Activated CD4-positive, alpha-beta T cell treated with anti-CD3 and anti-CD28 coated beads, Interleukin-2, amount 50 U/mL, for 16 hours (primary cell): ENCODE results near the gene MAPRE2.
"Not testable (repeated sequence)": the region's sequence is repeated elsewhere in the genome, so short reads cannot be mapped to it uniquely, and the experiment has no call there.

ENCODE experiments used
- DNase-seq: peaks from one replicate; pipeline ENCODE4 v3.0.0-alpha.2; 2020

MAPRE2 gene

GRCh38 chr18:35127201-35127600 lies 86.0 kb downstream of the MAPRE2 start:
- no peak for DNase-seq

- no peak for DNase-seq
These were observed 87.5 kb downstream of the MAPRE2 start for GRCh38 chr18:35128675-35129074.

- no peak for DNase-seq
These were observed 89.0 kb downstream of the MAPRE2 start for GRCh38 chr18:35130236-35130635.

GRCh38 chr18:35131387-35132020 lies 90.3 kb downstream of the MAPRE2 start:
- DNase-seq: no peak

GRCh38 chr18:35132021-35132902 lies 91.0 kb downstream of the MAPRE2 start:
- no peak for DNase-seq

GRCh38 chr18:35134190-35134730 lies 93.0 kb downstream of the MAPRE2 start:
- DNase-seq: no peak

- DNase-seq: no peak
These were observed 93.7 kb downstream of the MAPRE2 start for GRCh38 chr18:35134791-35135531.

GRCh38 chr18:35136248-35136647 lies 95.0 kb downstream of the MAPRE2 start:
- DNase-seq: no peak

- no peak for DNase-seq
These were observed 95.7 kb downstream of the MAPRE2 start for GRCh38 chr18:35136885-35137284.

- DNase-seq: no peak
These were observed 96.4 kb downstream of the MAPRE2 start for GRCh38 chr18:35137632-35138031.

- no peak for DNase-seq
These were observed 97.6 kb downstream of the MAPRE2 start for GRCh38 chr18:35138773-35139172.

- no peak for DNase-seq
These were observed 98.3 kb downstream of the MAPRE2 start for GRCh38 chr18:35139517-35139916.

- DNase-seq: no peak
These were observed 99.9 kb downstream of the MAPRE2 start for GRCh38 chr18:35141077-35141476.

- DNase-seq: no peak
These were observed 100.5 kb downstream of the MAPRE2 start for GRCh38 chr18:35141567-35142274.

- DNase-seq: no peak
These were observed 101.0 kb downstream of the MAPRE2 start for GRCh38 chr18:35142275-35142615.

- peak; percentile 17 for DNase-seq
These were observed 102.7 kb downstream of the MAPRE2 start for GRCh38 chr18:35143622-35144596.

- no peak for DNase-seq
These were observed 103.5 kb downstream of the MAPRE2 start for GRCh38 chr18:35144698-35145097.

GRCh38 chr18:35150195-35150594 lies 109.0 kb downstream of the MAPRE2 start:
- not testable (repeated sequence) for DNase-seq

- DNase-seq: peak; percentile 36
These were observed 112.5 kb downstream of the MAPRE2 start for GRCh38 chr18:35153609-35154272.

- DNase-seq: no peak
These were observed 114.3 kb downstream of the MAPRE2 start for GRCh38 chr18:35155398-35156117.
